A673 (cell line): Measurements from ENCODE around the gene TBPL1.

Source experiments
- CTCF ChIP-seq: fragments of 300-800, 200-600 bp; sonication (generic); conservative IDR thresholded peaks from 2 replicates; pipeline ENCODE4 v1.5.1; 2017; ENCODE audit warnings: low read depth, mild to moderate bottlenecking, antibody characterized with exemption, low read length, moderate library complexity, mixed read lengths
- EZH2 ChIP-seq: fragments of 200-600 bp; sonication (generic); IDR thresholded peaks from 2 replicates; pipeline ENCODE4 v1.6.1; 2017; ENCODE audit warnings: borderline replicate concordance, low read depth, mild to moderate bottlenecking, mixed read lengths, antibody characterized with exemption, low read length; ENCODE audit not compliant: poor library complexity, severe bottlenecking

GRCh38 chr6:134031696-134032255 is 78.8 kb downstream of the TBPL1 start:
- TF ChIP-seq CTCF (no peak), EZH2 (no peak)
